Measurements from ENCODE around the gene ASPRV1.

ASPRV1 gene

GRCh38 chr2:69937968-69938367 is 23.5 kb downstream of the ASPRV1 start:
- no peak for DNase-seq

GRCh38 chr2:69936906-69937305 is 24.5 kb downstream of the ASPRV1 start:
- DNase-seq: no peak

GRCh38 chr2:69935011-69935410 is 26.4 kb downstream of the ASPRV1 start:
- DNase-seq: no peak

GRCh38 chr2:69934614-69934908 is 26.9 kb downstream of the ASPRV1 start:
- no peak for DNase-seq

- no peak for DNase-seq
These were observed 27.4 kb downstream of the ASPRV1 start for GRCh38 chr2:69933839-69934613.

- DNase-seq: peak; percentile 12
These were observed 28.1 kb downstream of the ASPRV1 start for GRCh38 chr2:69933254-69933828.

- DNase-seq: no peak
These were observed 28.9 kb downstream of the ASPRV1 start for GRCh38 chr2:69932596-69932922.

GRCh38 chr2:69931832-69932595 is 29.4 kb downstream of the ASPRV1 start:
- DNase-seq: no peak

- no peak for DNase-seq
These were observed 34.4 kb downstream of the ASPRV1 start for GRCh38 chr2:69926849-69927515.

GRCh38 chr2:69923116-69923515 is 38.3 kb downstream of the ASPRV1 start:
- DNase-seq: no peak

- peak; percentile 14 for DNase-seq
These were observed 43.0 kb downstream of the ASPRV1 start for GRCh38 chr2:69918401-69918800.

GRCh38 chr2:69917852-69918251 is 43.6 kb downstream of the ASPRV1 start:
- peak; percentile 8 for DNase-seq

- DNase-seq: no peak
These were observed 45.3 kb downstream of the ASPRV1 start for GRCh38 chr2:69916106-69916505.

GRCh38 chr2:69914950-69915945 is 46.2 kb downstream of the ASPRV1 start, which contains the start of gene MXD1:
Gene MXD1 (plus strand): TSS chr2:69915109. CDS start chr2:69915331, 222 bp downstream.
- no peak for DNase-seq

- DNase-seq: peak; percentile 100
These were observed 47.1 kb downstream of the ASPRV1 start for GRCh38 chr2:69914164-69914949.

- DNase-seq: peak; percentile 30
These were observed 49.4 kb downstream of the ASPRV1 start for GRCh38 chr2:69911985-69912563.

Data from GDM1 (cell line).